ENCODE results near the gene NUPR1. TPM values are rescaled to one million over a fixed set of nuclear protein-coding genes. Genes with fewer than 3 reads are reported as not detected.

NUPR1 gene
- total and polyA plus RNA-seq, 2 of the 13 experiments (the other 11 are each of a cell fraction or from before 2014, with no cell fraction given), result 18.0 to 25.6 TPM

GRCh38 chr16:28538733-28539596 is at the start of gene NUPR1 (continued):
- 0 out of 2 replicates have a peak, but pooled peaks have one; percentile 9 for TF ChIP-seq MIXL1 (CRISPR knock-in tag; IDR thresholded peaks at IDR 0.05)
- TF ChIP-seq RBFOX2 (IDR thresholded peaks at IDR 0.05; ENCODE audit: low read depth, low read length), result peak; percentile 64
- TF ChIP-seq ZNF598 (CRISPR knock-in tag; IDR thresholded peaks at IDR 0.05; ENCODE audit: borderline replicate concordance), result no peak; the same call in 1 of the 2 replicates
- TF ChIP-seq ZNF646 (CRISPR knock-in tag; IDR thresholded peaks at IDR 0.05), result peak; percentile 61; the same call in 1 of the 2 replicates
- peak; percentile 83 for TF ChIP-seq CCDC6 (CRISPR knock-in tag; IDR thresholded peaks at IDR 0.05)
- TF ChIP-seq ZNF615 (CRISPR knock-in tag; IDR thresholded peaks at IDR 0.05; ENCODE audit: borderline replicate concordance), result no peak
- TF ChIP-seq ZNF367 (CRISPR knock-in tag; IDR thresholded peaks at IDR 0.05; ENCODE audit: borderline replicate concordance), result no peak
- TF ChIP-seq ATF4 (CRISPR knock-in tag; IDR thresholded peaks at IDR 0.05), result peak; percentile 45 to 100; a peak in 3 of 4 replicates
- no peak for TF ChIP-seq ARHGAP35 (CRISPR knock-in tag; IDR thresholded peaks at IDR 0.05; ENCODE audit: borderline replicate concordance)
- no peak for TF ChIP-seq ZNF280D (CRISPR knock-in tag; IDR thresholded peaks at IDR 0.05)
- peak; percentile 62 for TF ChIP-seq ZSCAN25 (CRISPR knock-in tag; IDR thresholded peaks at IDR 0.05)
- peak; percentile 74 for TF ChIP-seq SALL1 (CRISPR knock-in tag; IDR thresholded peaks at IDR 0.05)
- TF ChIP-seq ZNF441 (CRISPR knock-in tag; IDR thresholded peaks at IDR 0.05; ENCODE audit: borderline replicate concordance), result 0 out of 2 replicates have a peak, but pooled peaks have one; percentile 62
- TF ChIP-seq ZFY (CRISPR knock-in tag; IDR thresholded peaks at IDR 0.05), result peak; percentile 92
- TF ChIP-seq ZXDC (CRISPR knock-in tag; IDR thresholded peaks at IDR 0.05), result no peak
